HEK293 (cell line): ENCODE results near the gene AGAP3.

Experiments
- CTCF ChIP-seq: fragments of 450-650 bp; formaldehyde crosslinking; IDR thresholded peaks from 2 replicates; pipeline ENCODE4 v1.5.1; 2016; ENCODE audit warnings: missing biosample characterization, missing genetic modification characterization
- KLF10 ChIP-seq: fragments of 450-650 bp; IDR thresholded peaks from 2 replicates; pipeline ENCODE4 v1.5.1; 2018; ENCODE audit warnings: missing biosample characterization, mild to moderate bottlenecking, missing genetic modification characterization
- ZNF114 ChIP-seq: fragments of 450-650 bp; formaldehyde crosslinking; IDR thresholded peaks from 2 replicates; pipeline ENCODE4 v1.5.0; 2017; ENCODE audit warnings: missing biosample characterization, missing genetic modification characterization
- ZNF146 ChIP-seq: fragments of 450-650 bp; formaldehyde crosslinking; IDR thresholded peaks from 2 replicates; pipeline ENCODE4 v1.5.1; 2016; ENCODE audit warnings: missing biosample characterization, missing genetic modification characterization
- ZNF23 ChIP-seq: fragments of 450-650 bp; formaldehyde crosslinking; IDR thresholded peaks from 2 replicates; pipeline ENCODE4 v1.5.1; 2016; ENCODE audit warnings: missing biosample characterization, missing genetic modification characterization, borderline replicate concordance
- ZNF324 ChIP-seq: fragments of 450-650 bp; formaldehyde crosslinking; IDR thresholded peaks from 2 replicates; pipeline ENCODE4 v1.5.1; 2016; ENCODE audit warnings: missing biosample characterization, missing genetic modification characterization
- ZNF510 ChIP-seq: fragments of 450-650 bp; formaldehyde crosslinking; IDR thresholded peaks from 2 replicates; pipeline ENCODE4 v1.5.1; 2018; ENCODE audit warnings: mild to moderate bottlenecking, missing genetic modification characterization, missing biosample characterization; ENCODE audit not compliant: insufficient replicate concordance
- ZNF747 ChIP-seq: fragments of 450-650 bp; formaldehyde crosslinking; IDR thresholded peaks from 2 replicates; pipeline ENCODE4 v1.5.1; 2016; ENCODE audit warnings: missing biosample characterization, missing genetic modification characterization
- TF ChIP-seq, protein P1 (sequence below): fragments of 450-650 bp; formaldehyde crosslinking; IDR thresholded peaks from 2 replicates; pipeline ENCODE4 v1.5.1; 2016; ENCODE audit warnings: missing biosample characterization, missing genetic modification characterization
- TF ChIP-seq, protein P2 (sequence below): fragments of 450-650 bp; formaldehyde crosslinking; IDR thresholded peaks from 2 replicates; pipeline ENCODE4 v1.5.1; 2016; ENCODE audit warnings: missing biosample characterization, missing genetic modification characterization
- TF ChIP-seq, protein P3 (sequence below): fragments of 450-650 bp; formaldehyde crosslinking; IDR thresholded peaks from 2 replicates; pipeline ENCODE4 v1.5.1; 2016; ENCODE audit warnings: missing biosample characterization, missing genetic modification characterization

DNA sequence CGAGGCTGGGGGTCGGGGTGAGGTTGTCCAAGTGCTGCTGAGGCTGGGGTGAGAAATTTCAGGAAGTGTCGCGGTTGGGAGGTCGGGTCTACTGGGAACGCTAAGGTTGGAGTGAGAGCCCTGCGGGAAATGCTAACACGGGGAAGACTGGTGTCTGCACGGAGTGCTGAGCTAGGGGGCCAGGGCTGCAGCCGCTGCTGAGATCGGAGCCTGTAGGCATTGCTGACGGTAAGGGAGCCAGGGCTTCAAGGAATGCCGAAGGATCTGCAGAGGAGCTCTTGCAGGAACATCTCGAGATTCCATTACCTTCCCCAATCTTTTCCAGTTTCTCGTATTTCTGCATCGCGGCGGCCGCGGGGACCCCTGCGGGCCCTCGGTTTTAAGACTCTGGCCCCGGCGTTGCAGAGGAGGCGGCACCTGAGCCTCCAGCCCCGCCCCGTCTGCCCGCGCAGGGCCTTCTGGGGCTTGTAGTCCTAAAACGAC lies 28.7 kb upstream of the AGAP3 start, which contains the start of gene CDK5:
- 0 out of 2 replicates have a peak, but pooled peaks have one; percentile 8 for TF ChIP-seq ZNF146 (tag by site-specific recombination)
- TF ChIP-seq, protein P1, sequence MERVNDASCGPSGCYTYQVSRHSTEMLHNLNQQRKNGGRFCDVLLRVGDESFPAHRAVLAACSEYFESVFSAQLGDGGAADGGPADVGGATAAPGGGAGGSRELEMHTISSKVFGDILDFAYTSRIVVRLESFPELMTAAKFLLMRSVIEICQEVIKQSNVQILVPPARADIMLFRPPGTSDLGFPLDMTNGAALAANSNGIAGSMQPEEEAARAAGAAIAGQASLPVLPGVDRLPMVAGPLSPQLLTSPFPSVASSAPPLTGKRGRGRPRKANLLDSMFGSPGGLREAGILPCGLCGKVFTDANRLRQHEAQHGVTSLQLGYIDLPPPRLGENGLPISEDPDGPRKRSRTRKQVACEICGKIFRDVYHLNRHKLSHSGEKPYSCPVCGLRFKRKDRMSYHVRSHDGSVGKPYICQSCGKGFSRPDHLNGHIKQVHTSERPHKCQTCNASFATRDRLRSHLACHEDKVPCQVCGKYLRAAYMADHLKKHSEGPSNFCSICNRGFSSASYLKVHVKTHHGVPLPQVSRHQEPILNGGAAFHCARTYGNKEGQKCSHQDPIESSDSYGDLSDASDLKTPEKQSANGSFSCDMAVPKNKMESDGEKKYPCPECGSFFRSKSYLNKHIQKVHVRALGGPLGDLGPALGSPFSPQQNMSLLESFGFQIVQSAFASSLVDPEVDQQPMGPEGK (tag by site-specific recombination): peak; percentile 9
- no peak for TF ChIP-seq ZNF510 (tag by site-specific recombination)
- TF ChIP-seq KLF10 (tag by site-specific recombination): no peak
- no peak for TF ChIP-seq CTCF
- TF ChIP-seq, protein P2, sequence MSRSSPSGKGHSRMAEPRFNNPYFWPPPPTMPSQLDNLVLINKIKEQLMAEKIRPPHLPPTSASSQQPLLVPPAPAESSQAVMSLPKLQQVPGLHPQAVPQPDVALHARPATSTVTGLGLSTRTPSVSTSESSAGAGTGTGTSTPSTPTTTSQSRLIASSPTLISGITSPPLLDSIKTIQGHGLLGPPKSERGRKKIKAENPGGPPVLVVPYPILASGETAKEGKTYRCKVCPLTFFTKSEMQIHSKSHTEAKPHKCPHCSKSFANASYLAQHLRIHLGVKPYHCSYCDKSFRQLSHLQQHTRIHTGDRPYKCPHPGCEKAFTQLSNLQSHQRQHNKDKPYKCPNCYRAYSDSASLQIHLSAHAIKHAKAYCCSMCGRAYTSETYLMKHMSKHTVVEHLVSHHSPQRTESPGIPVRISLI: no peak
- TF ChIP-seq ZNF747: no peak
- TF ChIP-seq ZNF23 (tag by site-specific recombination): no peak
- TF ChIP-seq, protein P3, sequence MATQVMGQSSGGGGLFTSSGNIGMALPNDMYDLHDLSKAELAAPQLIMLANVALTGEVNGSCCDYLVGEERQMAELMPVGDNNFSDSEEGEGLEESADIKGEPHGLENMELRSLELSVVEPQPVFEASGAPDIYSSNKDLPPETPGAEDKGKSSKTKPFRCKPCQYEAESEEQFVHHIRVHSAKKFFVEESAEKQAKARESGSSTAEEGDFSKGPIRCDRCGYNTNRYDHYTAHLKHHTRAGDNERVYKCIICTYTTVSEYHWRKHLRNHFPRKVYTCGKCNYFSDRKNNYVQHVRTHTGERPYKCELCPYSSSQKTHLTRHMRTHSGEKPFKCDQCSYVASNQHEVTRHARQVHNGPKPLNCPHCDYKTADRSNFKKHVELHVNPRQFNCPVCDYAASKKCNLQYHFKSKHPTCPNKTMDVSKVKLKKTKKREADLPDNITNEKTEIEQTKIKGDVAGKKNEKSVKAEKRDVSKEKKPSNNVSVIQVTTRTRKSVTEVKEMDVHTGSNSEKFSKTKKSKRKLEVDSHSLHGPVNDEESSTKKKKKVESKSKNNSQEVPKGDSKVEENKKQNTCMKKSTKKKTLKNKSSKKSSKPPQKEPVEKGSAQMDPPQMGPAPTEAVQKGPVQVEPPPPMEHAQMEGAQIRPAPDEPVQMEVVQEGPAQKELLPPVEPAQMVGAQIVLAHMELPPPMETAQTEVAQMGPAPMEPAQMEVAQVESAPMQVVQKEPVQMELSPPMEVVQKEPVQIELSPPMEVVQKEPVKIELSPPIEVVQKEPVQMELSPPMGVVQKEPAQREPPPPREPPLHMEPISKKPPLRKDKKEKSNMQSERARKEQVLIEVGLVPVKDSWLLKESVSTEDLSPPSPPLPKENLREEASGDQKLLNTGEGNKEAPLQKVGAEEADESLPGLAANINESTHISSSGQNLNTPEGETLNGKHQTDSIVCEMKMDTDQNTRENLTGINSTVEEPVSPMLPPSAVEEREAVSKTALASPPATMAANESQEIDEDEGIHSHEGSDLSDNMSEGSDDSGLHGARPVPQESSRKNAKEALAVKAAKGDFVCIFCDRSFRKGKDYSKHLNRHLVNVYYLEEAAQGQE (tag by site-specific recombination): no peak
- TF ChIP-seq ZNF114 (tag by site-specific recombination): no peak
- TF ChIP-seq ZNF324 (tag by site-specific recombination): no peak
